Activated CD8-positive, alpha-beta memory T cell treated with anti-CD3 and anti-CD28 coated beads for 24 hours (primary cell): ENCODE data around the gene SPESP1.
"Not testable (repeated sequence)": the region's sequence is repeated elsewhere in the genome, so short reads cannot be mapped to it uniquely, and the experiment has no call there.

Experiments
- DNase-seq: peaks from one replicate; pipeline ENCODE4 v3.0.0-alpha.2; 2020

The SPESP1 gene

DNA sequence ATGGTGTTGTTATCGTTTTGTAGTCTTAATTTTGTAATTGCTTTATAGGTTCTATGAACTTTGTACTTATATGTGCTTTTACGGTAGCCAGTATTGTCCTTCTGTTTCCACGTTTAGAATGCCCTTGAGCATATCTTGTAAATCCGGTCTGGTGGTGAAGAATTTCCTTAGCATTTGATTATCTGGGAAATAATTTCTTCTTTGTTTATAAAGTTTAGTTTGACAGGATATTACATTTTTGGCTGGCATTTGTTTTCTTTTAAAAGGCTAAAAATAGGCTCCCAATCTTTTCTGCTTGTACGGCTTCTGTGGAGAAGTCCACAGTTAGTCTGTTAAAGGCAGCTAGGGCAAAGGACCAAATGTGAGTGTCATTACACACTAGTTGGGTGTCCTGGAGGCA, 36.7 kb downstream of the SPESP1 start:
- DNase-seq: no peak

DNA sequence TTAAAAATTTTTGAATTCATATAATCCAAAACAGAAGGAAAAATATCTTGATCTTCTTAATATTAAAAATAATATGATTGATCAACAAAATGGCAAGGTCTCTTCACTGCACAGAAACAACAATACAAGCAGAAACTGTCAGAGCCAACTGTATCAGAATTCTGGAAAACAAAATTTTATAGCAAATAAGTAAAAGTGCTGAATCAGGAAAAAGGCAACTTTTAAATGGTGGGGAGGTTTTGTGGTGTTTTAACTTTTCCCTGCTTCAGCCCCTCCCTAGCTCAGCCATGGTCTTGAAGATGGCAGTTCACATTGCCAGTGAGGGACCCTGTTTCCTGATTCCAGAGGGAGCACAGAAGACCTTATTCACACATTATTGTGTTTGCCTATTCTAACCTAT, 37.6 kb downstream of the SPESP1 start:
- no peak for DNase-seq

DNA sequence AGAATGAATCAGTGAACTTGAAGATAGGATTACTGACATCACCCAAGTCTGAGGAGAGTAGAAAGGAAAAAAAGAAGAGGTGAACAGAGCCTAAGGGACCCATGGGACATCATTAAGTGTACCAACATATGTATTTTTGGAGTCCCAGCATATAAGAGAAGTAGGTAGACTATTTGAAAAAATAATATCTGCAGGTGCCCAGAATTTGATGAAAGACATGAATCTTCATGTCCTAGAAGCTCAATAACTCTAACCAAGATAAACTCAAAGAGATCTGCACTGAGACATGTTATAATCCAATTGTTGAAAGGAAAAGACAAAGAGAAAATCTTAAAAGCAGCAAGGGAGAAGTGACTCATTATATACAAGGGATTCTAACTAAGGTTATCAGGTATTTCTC, 39.0 kb downstream of the SPESP1 start:
- no peak for DNase-seq

DNA sequence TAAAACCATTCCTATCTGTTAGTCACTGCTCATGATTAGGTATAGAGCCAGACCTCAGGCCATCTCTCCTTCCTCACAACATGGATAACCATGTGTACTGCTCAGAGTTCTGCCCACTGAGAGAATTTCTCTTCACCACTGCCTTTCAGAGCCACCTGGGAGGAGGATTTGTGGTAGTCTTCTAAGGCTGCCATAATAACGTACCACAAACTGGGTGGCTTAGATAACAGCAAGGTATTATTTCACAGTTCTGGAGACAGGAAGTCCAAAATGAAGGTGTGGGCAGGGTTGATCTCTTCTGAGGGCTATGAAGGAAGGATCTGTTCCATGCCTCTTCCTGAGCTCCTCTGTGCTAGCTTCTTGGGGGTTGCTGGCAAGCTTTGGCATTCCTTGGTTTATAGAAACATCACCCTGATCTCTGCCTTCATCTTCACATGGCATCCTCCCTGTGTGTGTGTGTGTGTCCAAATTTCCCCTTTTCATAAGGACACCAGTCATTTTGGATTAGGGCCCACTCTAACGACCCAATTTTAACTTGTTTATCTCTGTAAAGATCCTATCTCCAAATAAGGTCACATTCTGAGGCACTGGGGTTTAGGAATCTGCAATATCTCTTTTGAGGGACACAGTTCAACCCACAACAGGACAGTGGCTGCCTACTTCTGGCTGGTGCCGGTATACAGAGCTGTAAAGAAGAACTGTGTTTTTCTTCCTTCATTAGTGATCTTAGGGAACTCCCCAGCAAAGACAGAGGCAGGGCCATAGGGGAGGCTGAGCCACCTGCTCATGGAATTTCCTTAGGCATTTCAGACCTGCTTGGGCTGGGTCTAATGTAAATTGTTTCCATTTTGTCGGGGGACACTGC, 42.1 kb downstream of the SPESP1 start:
- DNase-seq: no peak

DNA sequence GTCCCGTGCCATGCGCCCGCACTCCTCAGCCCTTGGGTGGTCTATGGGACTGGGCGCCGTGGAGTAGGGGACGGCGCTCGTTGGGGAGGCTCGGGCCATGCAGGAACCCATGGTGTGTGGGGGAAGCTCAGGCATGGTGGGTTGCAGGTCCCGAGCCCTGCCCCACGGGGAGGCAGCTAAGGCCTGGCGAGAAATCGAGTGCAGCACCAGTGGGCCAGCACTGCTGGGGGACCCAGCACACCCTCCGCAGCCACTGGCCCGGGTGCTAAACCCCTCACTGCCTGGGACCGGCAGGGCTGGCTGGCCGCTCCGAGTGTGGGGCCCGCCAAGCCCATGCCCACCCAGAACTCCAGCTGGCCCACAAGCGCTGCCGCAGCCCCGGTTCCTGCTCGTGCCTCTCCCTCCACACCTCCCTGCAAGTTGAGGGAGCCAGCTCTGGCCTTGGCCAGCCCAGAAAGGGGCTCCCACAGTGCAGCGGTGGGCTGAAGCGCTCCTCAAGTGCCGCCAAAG, 45.4 kb downstream of the SPESP1 start:
- DNase-seq: not testable (repeated sequence)

DNA sequence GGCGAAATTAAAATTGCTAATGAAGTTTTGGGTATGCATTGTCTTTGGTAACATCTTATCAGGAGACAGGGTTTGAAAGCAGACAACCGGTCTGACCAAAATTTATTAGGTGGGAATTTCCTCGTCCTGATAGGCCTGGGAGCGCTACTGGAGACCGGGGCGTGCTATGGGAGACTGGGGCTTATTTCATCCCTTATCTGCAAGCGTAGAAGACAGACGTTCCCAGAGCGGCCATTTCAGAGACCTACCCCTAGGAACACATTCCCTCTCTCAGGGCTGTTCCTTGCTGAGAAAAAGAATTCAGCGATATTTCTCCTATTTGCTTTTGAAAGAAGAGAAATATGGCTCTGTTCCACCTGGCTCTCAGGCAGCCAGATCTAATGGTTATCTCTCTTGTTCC, 47.1 kb downstream of the SPESP1 start:
- not testable (repeated sequence) for DNase-seq

DNA sequence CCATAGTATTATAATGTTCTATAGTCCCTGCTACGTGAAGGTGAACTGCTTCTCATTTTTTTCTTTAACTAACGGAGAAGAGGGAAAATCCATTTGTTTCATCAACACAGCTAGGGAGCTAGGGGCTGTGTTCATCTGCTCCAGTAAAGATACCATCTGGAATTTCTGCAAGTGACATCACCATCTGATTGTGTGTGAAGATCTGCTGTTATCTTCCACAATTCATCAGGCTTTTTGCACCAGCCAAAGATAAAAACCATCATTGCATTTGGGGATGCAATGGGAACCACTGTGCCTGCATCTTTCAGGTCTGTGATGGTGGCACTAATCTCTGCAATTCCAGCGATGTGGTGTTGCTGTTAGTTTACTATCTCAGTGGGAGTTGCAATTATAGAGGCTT, 48.7 kb downstream of the SPESP1 start:
- DNase-seq: no peak

DNA sequence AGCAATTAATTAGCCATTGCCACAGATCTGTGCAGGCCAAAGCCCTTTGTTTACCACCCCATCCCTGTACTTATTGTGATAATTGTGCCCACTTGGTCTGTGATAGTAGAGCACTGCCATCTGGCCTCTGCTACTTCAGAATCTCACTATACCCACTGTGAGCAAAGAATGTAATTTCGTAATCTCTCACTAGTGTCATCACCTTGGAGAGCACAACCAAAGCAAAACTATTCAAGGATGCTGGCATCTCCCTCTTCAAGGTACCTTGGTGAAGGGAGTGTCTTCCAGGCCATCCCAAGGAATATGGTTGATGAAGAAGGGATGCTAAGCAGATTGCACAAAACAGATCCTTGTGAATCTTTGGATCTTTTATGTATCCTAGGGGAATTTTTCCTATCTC, 49.5 kb downstream of the SPESP1 start:
- DNase-seq: no peak

DNA sequence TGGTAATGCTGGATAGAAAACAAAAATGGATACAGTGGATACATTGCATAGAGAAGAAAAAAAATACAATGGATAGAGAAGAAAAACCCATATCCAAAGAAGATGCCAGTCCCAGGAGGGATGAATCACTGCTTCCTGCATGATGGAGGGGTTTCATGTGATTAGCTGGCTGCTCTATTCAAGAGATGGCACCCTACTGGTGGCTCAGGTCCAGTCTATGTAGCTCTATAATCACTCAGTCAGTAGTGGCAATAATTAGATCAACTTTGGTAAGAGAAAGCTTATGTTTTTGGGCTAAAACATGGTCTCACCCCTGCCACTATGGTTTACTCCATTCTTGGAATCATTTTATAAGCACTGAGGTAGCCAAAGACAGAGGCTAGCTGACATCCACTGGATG, 50.5 kb downstream of the SPESP1 start:
- no peak for DNase-seq

DNA sequence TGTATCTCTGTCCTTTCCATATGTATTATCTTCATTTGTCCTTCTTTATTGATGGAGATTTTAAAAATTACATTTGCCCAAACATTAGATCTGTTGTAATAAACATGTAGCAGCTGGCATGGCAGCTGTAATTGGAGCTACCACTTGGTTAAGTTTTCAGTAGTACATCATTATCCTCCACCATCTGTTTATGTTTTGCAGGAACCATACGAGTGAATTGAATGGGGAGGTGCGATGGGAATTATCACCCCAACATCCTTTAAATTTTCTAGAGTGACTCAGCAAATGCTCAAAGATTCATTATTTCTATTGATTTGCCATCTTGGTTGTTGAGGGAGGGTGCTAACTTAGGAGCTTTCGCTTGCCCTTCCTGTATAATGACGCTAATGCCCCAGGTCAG, 51.6 kb downstream of the SPESP1 start:
- DNase-seq: no peak

DNA sequence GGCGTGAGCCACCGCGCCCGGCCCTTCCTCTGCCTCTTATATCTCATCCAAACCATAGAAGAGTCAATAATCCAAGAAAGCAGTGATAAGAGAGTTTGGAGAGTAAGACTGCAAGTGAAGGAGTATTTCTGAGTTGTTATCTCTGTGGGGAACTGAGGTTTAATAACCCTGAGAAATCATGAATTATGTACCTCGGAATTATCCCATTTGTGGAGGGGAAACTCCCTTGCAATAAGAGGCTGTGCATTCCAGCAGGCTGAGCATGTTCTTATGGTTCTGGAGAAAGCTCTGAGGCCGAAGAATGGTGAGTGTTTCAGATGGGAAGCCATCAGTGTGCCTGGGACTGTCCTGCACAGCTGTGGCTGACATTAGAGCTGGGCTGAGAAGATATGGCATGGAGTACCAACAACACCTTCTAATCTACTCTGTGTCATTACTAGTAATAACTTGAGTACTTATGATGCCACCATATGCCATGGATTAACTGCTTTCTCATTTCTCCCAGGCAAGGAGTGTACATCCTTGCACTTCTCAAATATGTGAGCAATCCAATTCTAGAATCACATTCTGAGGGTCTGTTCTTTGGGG, 52.7 kb downstream of the SPESP1 start:
- no peak for DNase-seq

DNA sequence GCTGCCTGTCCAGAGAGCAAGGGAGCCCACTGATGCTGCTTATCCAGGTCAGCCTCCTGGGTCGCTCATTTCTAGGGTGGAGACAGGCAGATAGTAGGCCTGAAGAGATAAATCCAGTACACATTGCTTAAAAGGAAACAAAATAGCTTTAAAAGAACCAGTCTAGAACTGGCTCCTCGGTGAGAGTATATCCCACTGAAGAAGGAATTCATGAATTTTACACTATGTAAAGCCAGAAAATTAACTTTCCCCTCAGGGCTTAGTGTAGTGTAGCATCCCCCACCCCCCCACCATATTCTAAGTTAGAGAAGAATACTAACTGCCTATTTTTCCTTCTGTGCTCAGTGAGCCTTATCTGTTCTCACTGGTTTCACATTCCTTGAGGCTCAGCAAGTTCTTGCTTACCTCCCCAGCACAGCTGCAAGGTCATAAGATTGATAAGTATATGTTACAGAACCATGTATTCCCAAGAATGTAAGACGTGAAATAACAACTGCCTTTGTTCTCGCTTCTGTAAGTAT, 53.7 kb downstream of the SPESP1 start:
- DNase-seq: no peak

DNA sequence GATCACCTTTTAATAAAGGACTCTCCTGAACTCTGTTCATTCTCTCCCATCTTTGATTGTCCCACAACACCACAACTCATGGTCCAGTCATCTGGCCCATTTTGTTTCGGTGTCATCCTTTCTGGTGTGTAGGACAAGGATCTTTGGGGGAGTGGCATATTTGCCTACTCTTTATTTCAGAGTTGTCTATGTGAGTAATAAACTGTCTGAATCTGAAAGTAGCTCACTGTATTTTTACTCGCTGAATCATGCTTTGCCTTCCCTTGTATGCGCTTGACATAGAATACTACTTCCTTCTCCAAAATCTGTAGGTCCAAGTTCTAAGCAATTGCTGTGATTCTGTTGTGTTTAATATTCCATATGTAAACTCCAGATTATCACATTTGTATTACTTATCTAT, 54.3 kb downstream of the SPESP1 start:
- DNase-seq: no peak

DNA sequence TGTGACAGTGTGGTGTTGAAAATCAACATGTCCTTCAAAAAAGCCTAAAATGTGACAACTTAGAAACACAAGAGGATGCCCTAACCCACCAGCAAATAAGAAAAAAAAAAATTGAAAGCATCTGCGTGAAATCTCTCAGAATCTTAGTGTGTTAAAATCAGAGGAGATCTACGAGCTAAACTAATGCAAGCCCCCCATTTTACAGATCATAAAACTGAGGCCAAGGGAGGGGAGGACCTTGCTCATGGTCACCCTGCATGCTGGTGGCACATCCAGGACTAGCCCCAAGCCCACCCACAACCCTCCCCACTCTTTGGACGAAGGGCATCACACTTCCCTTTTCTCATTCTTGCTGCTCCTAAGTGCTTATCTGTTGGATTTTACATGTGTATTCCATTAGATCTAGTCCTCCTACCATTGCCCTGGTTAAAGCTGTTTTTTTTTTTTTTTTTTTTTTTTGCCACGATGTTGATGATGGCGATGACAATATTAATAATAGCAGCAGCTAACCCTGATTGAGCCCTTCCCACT, 55.1 kb downstream of the SPESP1 start:
- DNase-seq: no peak

DNA sequence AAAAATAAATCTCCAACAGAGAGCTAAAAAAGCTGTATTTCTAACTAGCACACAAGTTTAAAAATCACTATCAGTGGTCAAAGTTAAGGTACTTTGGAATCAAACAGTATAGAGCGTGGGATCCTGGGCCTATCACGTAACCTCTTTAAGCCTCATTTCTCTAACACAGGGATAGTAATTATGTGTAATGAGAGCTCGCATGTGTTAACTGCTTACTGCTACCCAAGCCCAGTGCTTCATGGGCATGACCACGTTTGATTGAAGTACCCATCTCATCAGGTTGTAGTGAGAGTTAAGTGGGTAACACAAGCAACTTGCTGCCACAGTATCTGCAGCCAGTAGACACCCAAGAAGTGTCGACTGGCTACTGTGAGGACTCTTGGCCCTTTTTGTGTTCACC, 56.0 kb downstream of the SPESP1 start:
- DNase-seq: no peak

DNA sequence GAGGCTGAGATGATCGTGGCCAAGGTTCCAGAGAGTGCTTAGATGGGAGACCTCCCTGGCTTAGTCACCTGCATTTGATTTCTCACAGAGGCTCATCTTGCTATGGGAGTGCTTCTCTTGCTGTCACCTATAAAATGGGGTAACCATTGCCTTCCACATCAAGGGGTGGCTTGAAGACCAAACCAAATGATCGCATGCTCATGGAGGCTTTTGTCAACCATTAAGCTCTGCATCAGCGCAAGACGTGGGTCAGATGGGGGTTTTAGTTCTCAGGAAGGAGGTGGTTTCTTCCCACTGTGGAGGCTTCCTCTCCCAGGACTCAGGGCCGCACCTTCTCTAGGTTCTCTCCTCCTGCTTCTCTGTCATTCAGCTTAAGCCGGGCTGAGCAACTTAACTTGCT, 56.8 kb downstream of the SPESP1 start:
- no peak for DNase-seq

DNA sequence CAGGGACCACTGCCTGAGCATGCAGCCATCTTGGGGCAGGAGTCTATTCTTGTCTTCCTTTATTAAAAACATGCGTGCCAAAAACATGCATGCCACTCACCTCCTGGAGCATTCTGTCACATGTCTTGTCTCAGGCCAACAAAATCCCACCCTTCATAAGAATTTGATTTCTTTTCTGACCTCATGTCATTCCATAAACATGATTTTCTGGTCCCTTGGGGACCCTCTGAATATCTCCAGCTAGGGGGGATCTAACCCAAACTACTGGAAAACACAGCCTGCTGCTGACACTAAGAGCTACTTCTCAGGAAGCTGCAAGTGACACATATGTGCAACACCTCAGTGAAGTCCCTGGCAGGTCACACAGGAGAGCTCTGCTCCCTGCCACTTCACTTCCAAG, 57.4 kb downstream of the SPESP1 start:
- DNase-seq: no peak

DNA sequence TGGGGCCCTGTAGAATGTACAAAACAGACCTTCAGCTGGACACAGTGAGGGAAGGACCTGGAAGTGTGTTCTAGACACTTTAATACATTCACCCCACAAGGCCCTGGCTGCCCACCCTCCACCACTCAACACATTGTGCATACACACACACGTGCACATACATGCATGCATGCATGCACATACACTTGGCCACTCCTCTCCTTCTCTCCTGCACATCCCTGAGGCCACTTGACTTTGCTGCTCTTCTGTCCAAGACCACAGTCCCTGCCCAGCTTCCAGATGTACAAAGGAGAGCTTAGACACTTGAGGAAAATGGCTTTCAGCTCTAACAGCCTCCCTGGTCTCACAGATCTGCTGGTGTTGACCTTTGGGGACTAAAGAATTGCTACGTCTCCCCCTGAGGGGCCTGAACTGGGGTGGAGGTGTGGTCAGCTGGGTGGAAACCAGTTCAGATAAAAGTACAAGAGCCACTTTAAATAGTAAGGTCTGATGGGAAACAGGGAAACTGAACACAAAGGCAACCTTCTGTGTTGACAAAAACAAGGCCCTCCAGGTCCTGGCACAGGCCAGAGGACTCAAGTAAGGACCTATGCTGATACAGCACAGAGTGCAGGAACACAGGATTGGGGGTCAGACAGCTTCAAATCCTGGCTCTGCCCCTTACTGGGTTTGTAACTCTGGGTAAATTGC, 59.4 kb downstream of the SPESP1 start:
- no peak for DNase-seq

DNA sequence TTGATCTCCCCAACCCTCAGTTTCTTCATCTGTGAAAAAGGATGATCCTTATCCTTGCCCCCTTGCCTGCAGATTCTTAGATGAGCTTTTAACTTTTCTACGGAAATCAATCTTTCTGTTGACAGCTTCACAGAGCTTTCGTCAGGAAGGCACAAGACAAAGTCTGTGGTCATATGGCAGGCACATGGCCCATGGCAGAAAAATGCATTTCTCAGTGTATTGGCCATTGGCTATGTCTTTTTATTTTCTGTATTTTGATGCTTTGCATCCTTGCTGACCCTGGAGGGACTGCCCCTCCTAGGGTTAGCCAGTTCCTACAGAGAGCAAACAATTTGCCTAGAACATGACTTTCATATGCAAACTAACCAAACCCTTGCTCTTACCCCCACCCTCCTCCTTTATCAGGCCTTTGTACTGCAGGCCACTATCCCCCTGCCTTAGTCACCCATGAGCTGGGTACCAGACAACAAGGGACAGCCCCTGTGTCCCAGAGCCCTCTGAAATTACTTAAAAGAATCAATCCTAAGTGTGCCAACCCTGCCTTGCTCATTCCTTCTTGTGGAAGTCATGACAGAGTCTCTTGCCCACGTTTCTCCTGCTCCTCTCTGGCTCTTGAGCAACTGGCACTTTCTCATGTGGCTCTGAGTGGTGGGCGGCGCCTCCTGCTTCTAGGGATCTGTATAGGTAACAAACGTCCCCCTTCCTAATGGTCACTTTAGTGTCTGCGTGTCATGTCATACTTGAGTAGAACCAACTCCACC, 60.1 kb downstream of the SPESP1 start:
- no peak for DNase-seq

DNA sequence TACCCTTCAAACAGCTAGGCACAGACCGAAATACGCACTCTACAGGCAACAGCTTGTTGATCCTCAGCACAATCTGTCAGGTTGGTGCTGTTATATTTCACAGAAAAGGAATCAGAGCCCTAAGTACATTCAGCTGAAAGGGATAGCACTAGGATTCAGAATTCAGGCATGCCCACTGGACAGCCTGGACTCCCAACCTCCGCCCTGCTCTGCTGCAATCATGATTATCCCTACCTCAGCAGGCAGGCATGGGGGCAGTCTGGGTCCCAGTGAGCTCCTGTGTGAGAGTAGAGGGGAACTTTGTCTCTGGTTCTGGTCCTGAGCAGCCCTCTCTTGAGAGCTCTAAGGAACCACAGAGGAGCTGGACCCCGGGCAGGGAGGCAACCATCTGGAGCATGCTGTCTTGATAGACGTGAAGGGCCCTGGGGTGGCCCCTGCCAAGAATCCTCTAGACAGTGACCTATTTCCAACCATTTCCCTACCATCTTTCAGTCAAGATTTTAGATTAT, 60.7 kb downstream of the SPESP1 start:
- no peak for DNase-seq

DNA sequence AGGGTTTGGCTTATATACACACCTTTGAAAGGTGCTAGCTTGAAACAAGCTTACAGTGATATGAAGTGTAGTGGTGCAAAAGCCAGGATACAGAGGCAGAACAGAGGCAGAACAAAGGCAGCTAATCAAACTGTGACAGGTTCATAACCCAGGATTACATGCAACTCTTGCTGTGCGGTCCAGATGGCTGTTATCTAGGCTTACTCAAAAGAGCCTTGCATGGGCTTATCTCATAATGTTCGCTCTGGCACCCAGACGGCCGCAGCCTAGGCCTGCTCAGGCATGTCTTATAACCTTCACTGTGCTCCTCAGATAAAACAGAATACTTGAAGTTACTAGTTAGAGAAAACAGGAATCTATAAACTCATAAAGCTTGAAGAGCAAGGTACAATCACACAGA, 61.4 kb downstream of the SPESP1 start:
- DNase-seq: no peak

DNA sequence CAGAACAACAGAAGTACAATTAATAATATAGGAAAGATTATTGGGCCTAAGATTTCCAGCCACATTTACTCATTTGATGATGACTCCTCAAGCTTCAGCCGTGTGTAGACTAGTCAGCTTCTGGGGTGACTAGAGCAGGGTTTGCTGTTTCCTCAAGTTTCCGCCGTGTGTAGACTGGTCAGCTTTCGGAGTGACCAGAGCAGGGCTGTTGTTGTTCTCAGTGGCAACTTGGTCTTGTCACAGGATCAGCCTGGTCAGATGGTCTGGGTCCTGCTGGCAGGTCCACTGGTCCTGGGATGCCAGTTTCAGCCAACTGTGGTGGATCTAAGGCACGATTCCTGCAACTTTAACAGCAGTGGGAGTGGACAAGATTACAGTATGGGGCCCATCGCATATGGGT, 62.4 kb downstream of the SPESP1 start:
- DNase-seq: no peak
